Adipose tissue (tissue), 3 donors: ENCODE measurements around the gene GGTLC2. TPM values are rescaled to one million over a fixed set of nuclear protein-coding genes. Genes with fewer than 3 reads are reported as not detected.
"Not testable (repeated sequence)": the region's sequence is repeated elsewhere in the genome, so short reads cannot be mapped to it uniquely, and the experiment has no call there.

Experiments used
- H3K27ac ChIP-seq: one replicate; pipeline ENCODE4 v1.5.1; 2013; ENCODE audit warnings: low read depth, low read length
- WGBS, 3 donors: extraction: QIAGEN DNeasy Blood & Tissue Kit; methylation state at CpG; one replicate each; pipeline ENCODE4 v1.1.7; 2013; 5-methylcytosine and 5-hydroxymethylcytosine counted together
- polyA plus RNA-seq, 3 donors: library from polyadenylated mRNA; stranded (reverse); fragments of 200-250 nt; gene quantifications; one replicate each; pipeline ENCODE4 v1.2.3, GENCODE V29; 2013
- donor health status: healthy with polysubstance abuse.
- donor health status: Bipolar disorder and iron deficiency.
- donor health status: healthy.

GGTLC2 gene
- polyA plus RNA-seq = not detected

- no CpG with 5 or more reads among the region's 30 CpGs for WGBS, 3 donors
- H3K27ac ChIP-seq = not testable (repeated sequence)
Measured at GRCh38 chr22:22644314-22644713, at the start of gene GGTLC2. Gene GGTLC2 (plus strand): TSS chr22:22644614. CDS start chr22:22646346, 1,732 bp downstream.

GRCh38 chr22:22595001-22595835 lies 49.2 kb upstream of the GGTLC2 start:
- no peak overlapping the region for H3K27ac ChIP-seq
- WGBS, 3 donors = 55 to 90% (median 81%) methylated on average over 5 of the region's 5 CpGs

- no peak overlapping the region for H3K27ac ChIP-seq
- WGBS, 3 donors = 49 to 73% (median 65%) methylated on average over 5 of the region's 5 CpGs
Measured at GRCh38 chr22:22598144-22598543, 46.3 kb upstream of the GGTLC2 start.

- 38 to 69% (median 59%) methylated on average over 3 of the region's 3 CpGs for WGBS, 3 donors
Measured at GRCh38 chr22:22599248-22599647, 45.2 kb upstream of the GGTLC2 start.

GRCh38 chr22:22600531-22601261 lies 43.7 kb upstream of the GGTLC2 start:
- 76 to 91% (median 90%) methylated on average over 6 of the region's 6 CpGs for WGBS, 3 donors
- no peak overlapping the region for H3K27ac ChIP-seq

More at GRCh38 chr22:22599248-22599647, 45.2 kb upstream of the GGTLC2 start:
- H3K27ac ChIP-seq = no peak overlapping the region

- 63 to 89% (median 84%) methylated on average over 3 of the region's 3 CpGs for WGBS, 3 donors
Measured at GRCh38 chr22:22603470-22603947, 40.9 kb upstream of the GGTLC2 start.

GRCh38 chr22:22604326-22605073 lies 39.9 kb upstream of the GGTLC2 start:
- WGBS, 3 donors = 70 to 78% (median 72%) methylated on average over 3 of the region's 3 CpGs
- H3K27ac ChIP-seq = no peak overlapping the region

More at GRCh38 chr22:22603470-22603947, 40.9 kb upstream of the GGTLC2 start:
- no peak overlapping the region for H3K27ac ChIP-seq

GRCh38 chr22:22605074-22605404 lies 39.4 kb upstream of the GGTLC2 start:
- WGBS, 3 donors = 56 to 82% (median 78%) methylated on average over 3 of the region's 3 CpGs
- no peak overlapping the region for H3K27ac ChIP-seq

GRCh38 chr22:22608022-22608421 lies 36.4 kb upstream of the GGTLC2 start:
- not testable (repeated sequence) for H3K27ac ChIP-seq
- 84 to 93% (median 90%) methylated on average over 3 of the region's 3 CpGs for WGBS, 3 donors

- 58 to 72% (median 65%) methylated on average over 5 of the region's 5 CpGs for WGBS, 3 donors
- H3K27ac ChIP-seq = no peak overlapping the region
Measured at GRCh38 chr22:22609291-22609690, 35.1 kb upstream of the GGTLC2 start.

GRCh38 chr22:22612516-22612915 lies 31.9 kb upstream of the GGTLC2 start:
- WGBS, 3 donors = 69 to 84% (median 78%) methylated on average over 2 of the region's 2 CpGs
- H3K27ac ChIP-seq = no peak overlapping the region

GRCh38 chr22:22614065-22614464 lies 30.3 kb upstream of the GGTLC2 start:
- no peak overlapping the region for H3K27ac ChIP-seq
- WGBS, 3 donors = 55 to 77% (median 73%) methylated on average over 3 of the region's 3 CpGs

- 18 to 30% (median 29%) methylated on average over 5 of the region's 5 CpGs for WGBS, 3 donors
- no peak overlapping the region for H3K27ac ChIP-seq
Measured at GRCh38 chr22:22616636-22617035, 27.8 kb upstream of the GGTLC2 start.

GRCh38 chr22:22618448-22618847 lies 26.0 kb upstream of the GGTLC2 start:
- H3K27ac ChIP-seq = no peak overlapping the region
- WGBS, 3 donors = 75 to 92% (median 89%) methylated on average over 7 of the region's 7 CpGs

- WGBS, 3 donors = 73 to 81% (median 78%) methylated on average over 2 of the region's 2 CpGs
Measured at GRCh38 chr22:22618923-22619322, 25.5 kb upstream of the GGTLC2 start.

GRCh38 chr22:22619765-22620414 lies 24.5 kb upstream of the GGTLC2 start:
- H3K27ac ChIP-seq = no peak overlapping the region
- WGBS, 3 donors = 65 to 81% (median 69%) methylated on average over 3 of the region's 3 CpGs

More at GRCh38 chr22:22618923-22619322, 25.5 kb upstream of the GGTLC2 start:
- no peak overlapping the region for H3K27ac ChIP-seq

- 80 to 86% (median 85%) methylated on average over 11 to 12 of the region's 18 CpGs for WGBS, 3 donors
- H3K27ac ChIP-seq = not testable (repeated sequence)
Measured at GRCh38 chr22:22628546-22629495, 15.6 kb upstream of the GGTLC2 start.
